Stimulated activated naive B cell treated with anti-CD40 and anti-IgM and Interleukin-4, amounts not matched to agents 10 μg/mL and 1 μg/mL and 100 μg/mL, for 72 hours (primary cell): ENCODE results near the gene TYSND1.

Source experiments
- ATAC-seq, 2 donors: fragments of 150-1000 bp; cut with Tn5 transposase; replicated peaks; 2 replicates each; pipeline ENCODE4 v1.10.0; 2021; ENCODE audit warnings: moderate library complexity in 1 of 2
- DNase-seq: peaks from one replicate; pipeline ENCODE4 v3.0.0; 2021
- H3K27ac Mint-ChIP-seq: one replicate; pipeline ENCODE4 v1.8.0; 2022; ENCODE audit warnings: mild to moderate bottlenecking, mixed read lengths
- H3K27me3 Mint-ChIP-seq, 2 donors: one replicate each; pipeline ENCODE4 v1.8.0; 2022; ENCODE audit warnings: mixed read lengths in 2 of 2
- H3K36me3 Mint-ChIP-seq, 2 donors: one replicate each; pipeline ENCODE4 v1.8.0; 2022; ENCODE audit warnings: mixed read lengths in 2 of 2, mild to moderate bottlenecking in 1 of 2
- H3K4me1 Mint-ChIP-seq, 2 donors: one replicate each; pipeline ENCODE4 v1.8.0; 2022; ENCODE audit warnings: mixed read lengths in 2 of 2, mild to moderate bottlenecking in 1 of 2
- H3K4me3 Mint-ChIP-seq, 2 donors: one replicate each; pipeline ENCODE4 v1.8.0; 2022; ENCODE audit warnings: mild to moderate bottlenecking in 2 of 2, mixed read lengths in 2 of 2, moderate library complexity in 1 of 2
- H3K9me3 Mint-ChIP-seq, 2 donors: one replicate each; pipeline ENCODE4 v1.8.0; 2022; ENCODE audit warnings: mixed read lengths in 2 of 2, mild to moderate bottlenecking in 1 of 2

The TYSND1 gene

GRCh38 chr10:70096016-70096704, 50.3 kb downstream of the TYSND1 start:
- ATAC-seq (no peak), DNase-seq (no peak)
- no peaks in the 10 kb centered on the region for H3K27me3 Mint-ChIP-seq
- H3K9me3 Mint-ChIP-seq = no peaks in the 10 kb centered on the region
- H3K27ac Mint-ChIP-seq = no peak overlapping the region
- no peak overlapping the region for H3K4me3 Mint-ChIP-seq
- no peaks in the 10 kb centered on the region for H3K4me1 Mint-ChIP-seq
- peaks cover 0 to 5% of the 10 kb centered on the region in 2 donors for H3K36me3 Mint-ChIP-seq

GRCh38 chr10:70094250-70094649, 52.2 kb downstream of the TYSND1 start:
- no peaks in the 10 kb centered on the region for H3K27me3 Mint-ChIP-seq
- peaks cover 0 to 3% of the 10 kb centered on the region in 2 donors for H3K36me3 Mint-ChIP-seq
- no peak for DNase-seq
- no peaks in the 10 kb centered on the region for H3K9me3 Mint-ChIP-seq
- H3K4me3 Mint-ChIP-seq = no peak overlapping the region
- H3K4me1 Mint-ChIP-seq = no peaks in the 10 kb centered on the region
- ATAC-seq = no peak
- no peak overlapping the region for H3K27ac Mint-ChIP-seq

DNA sequence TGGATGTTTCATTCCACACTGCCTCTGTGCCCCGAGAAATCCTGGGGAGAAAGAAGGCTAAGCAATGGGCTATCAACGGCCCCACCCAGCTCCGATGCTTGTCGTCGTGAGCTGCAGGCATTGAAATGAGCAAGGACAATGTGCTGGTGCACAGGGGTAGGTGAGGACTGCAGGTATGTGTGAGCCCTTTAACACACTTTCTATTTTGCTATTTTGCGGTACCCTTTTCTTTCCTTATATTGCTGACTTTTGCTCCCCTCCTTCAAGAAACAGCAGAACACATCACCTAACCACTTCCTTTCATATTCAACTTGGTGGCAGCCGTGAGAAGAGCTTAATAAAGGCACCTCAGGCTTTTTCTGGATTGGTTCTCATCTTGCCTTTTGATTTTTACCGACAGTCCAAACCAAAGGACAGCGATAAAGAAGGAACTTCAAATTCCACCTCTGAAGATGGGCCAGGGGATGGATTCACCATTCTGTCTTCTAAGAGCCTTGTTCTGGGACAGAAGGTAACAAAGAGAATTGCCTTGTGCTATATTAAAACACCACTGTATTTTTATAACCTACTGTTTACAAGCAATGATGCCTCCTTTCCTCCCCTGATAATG, 53.1 kb downstream of the TYSND1 start:
- H3K27ac Mint-ChIP-seq = no peak overlapping the region
- H3K9me3 Mint-ChIP-seq = no peaks in the 10 kb centered on the region
- ATAC-seq (no peak), DNase-seq (no peak)
- H3K4me3 Mint-ChIP-seq = no peak overlapping the region
- no peaks in the 10 kb centered on the region for H3K27me3 Mint-ChIP-seq
- H3K4me1 Mint-ChIP-seq = no peaks in the 10 kb centered on the region
- no peaks in the 10 kb centered on the region for H3K36me3 Mint-ChIP-seq

- no peaks in the 10 kb centered on the region for H3K36me3 Mint-ChIP-seq
- H3K27me3 Mint-ChIP-seq = peaks cover 0 to 4% of the 10 kb centered on the region in 2 donors
- no peak overlapping the region for H3K4me3 Mint-ChIP-seq
- no peak overlapping the region for H3K27ac Mint-ChIP-seq
- no peaks in the 10 kb centered on the region for H3K4me1 Mint-ChIP-seq
- no peaks in the 10 kb centered on the region for H3K9me3 Mint-ChIP-seq
- ATAC-seq (no peak), DNase-seq (no peak)
Measured at GRCh38 chr10:70092389-70092718, 54.1 kb downstream of the TYSND1 start.

DNA sequence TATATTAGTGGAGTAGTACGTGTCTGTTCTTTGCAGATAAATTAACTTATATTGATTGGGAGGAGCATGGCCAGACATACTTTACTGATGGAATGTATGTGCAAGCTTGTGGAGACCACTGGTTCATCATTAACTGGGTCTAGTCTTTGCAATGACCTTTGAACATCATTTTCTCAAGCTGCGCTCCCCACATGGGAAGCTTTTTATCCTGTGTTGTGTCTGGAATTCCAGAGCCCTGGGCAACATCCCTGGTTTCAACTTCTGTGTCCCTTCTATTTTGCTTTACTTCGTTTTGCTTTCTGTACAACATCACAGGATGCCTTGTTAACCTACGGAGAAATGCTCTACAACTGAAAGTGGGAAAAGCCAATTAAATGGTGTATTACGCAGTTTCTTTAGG, 55.5 kb downstream of the TYSND1 start:
- H3K4me3 Mint-ChIP-seq = no peak overlapping the region
- no peaks in the 10 kb centered on the region for H3K4me1 Mint-ChIP-seq
- H3K27ac Mint-ChIP-seq = no peak overlapping the region
- ATAC-seq = no peak
- H3K27me3 Mint-ChIP-seq = peaks cover 0 to 4% of the 10 kb centered on the region in 2 donors
- DNase-seq = no peak
- H3K36me3 Mint-ChIP-seq = no peaks in the 10 kb centered on the region
- H3K9me3 Mint-ChIP-seq = no peaks in the 10 kb centered on the region

- Mint-ChIP-seq H3K4me1 (no peaks in the 10 kb centered on the region), H3K27ac (no peak overlapping the region), H3K36me3 (no peaks in the 10 kb centered on the region), H3K9me3 (no peaks in the 10 kb centered on the region), H3K27me3 (peaks cover 0 to 4% of the 10 kb centered on the region in 2 donors), H3K4me3 (no peak overlapping the region)
- DNase-seq (no peak), ATAC-seq (no peak)
Measured at GRCh38 chr10:70090013-70090412, 56.5 kb downstream of the TYSND1 start.

GRCh38 chr10:70088308-70088698, 58.2 kb downstream of the TYSND1 start:
- H3K27me3 Mint-ChIP-seq = peaks cover 0 to 7% of the 10 kb centered on the region in 2 donors
- H3K9me3 Mint-ChIP-seq = no peaks in the 10 kb centered on the region
- H3K36me3 Mint-ChIP-seq = no peaks in the 10 kb centered on the region
- ATAC-seq (no peak), DNase-seq (no peak)
- no peaks in the 10 kb centered on the region for H3K4me1 Mint-ChIP-seq
- H3K27ac Mint-ChIP-seq = no peak overlapping the region
- H3K4me3 Mint-ChIP-seq = no peak overlapping the region
